Ascending aorta (tissue), 2 donors: Measurements from ENCODE around the gene SCO2. TPM values are rescaled to one million over a fixed set of nuclear protein-coding genes. Genes with fewer than 3 reads are reported as not detected.

Experiments
- DNase-seq, 2 donors: peaks; one replicate each; pipeline ENCODE4 v3.0.0-alpha.2; 2019; ENCODE audit warnings: low spot score in 2 of 2
- H3K27ac ChIP-seq, 2 donors: fragments of 200-600 bp; sonication (generic); one replicate each; pipeline ENCODE4 v1.5.1; 2016 to 2017; ENCODE audit warnings: mild to moderate bottlenecking in 1 of 2
- H3K27me3 ChIP-seq: fragments of 200-600 bp; sonication (generic); one replicate; pipeline ENCODE4 v1.5.1; 2017
- H3K36me3 ChIP-seq, 2 donors: fragments of 200-600 bp; sonication (generic); one replicate each; pipeline ENCODE4 v1.5.1; 2016
- H3K4me1 ChIP-seq, 2 donors: fragments of 200-600 bp; sonication (generic); one replicate each; pipeline ENCODE4 v1.5.1; 2016 to 2017; ENCODE audit warnings: mild to moderate bottlenecking in 1 of 2
- H3K4me3 ChIP-seq, 2 donors: fragments of 200-600 bp; sonication (generic); one replicate each; pipeline ENCODE4 v1.5.1; 2016 to 2017; ENCODE audit warnings: mild to moderate bottlenecking in 1 of 2
- H3K9me3 ChIP-seq, 2 donors: fragments of 200-600 bp; sonication (generic); one replicate each; pipeline ENCODE4 v1.5.1; 2016
- CTCF ChIP-seq, 3 experiments: fragments of 200-600 bp in 2 of 3; fragments of 450-650 bp in 1 of 3; sonication (generic) in 2 of 3; IDR thresholded peaks; one replicate each; pipeline ENCODE4 v1.5.1; 2016 to 2019; ENCODE audit warnings: antibody characterized with exemption in 3 of 3, mild to moderate bottlenecking in 1 of 3, moderate library complexity in 1 of 3
- intact Hi-C: fragments of 100-400 bp; cut with DNase I; formaldehyde crosslinking; loops from one replicate; pipeline ENCODE4 v1.15.1; 2023
- total RNA-seq: library from RNA; depleted of rRNA; stranded (reverse); fragments of >200 nt; gene quantifications from one replicate; pipeline ENCODE4 v1.1.0, GENCODE V29; 2016

Gene SCO2
- total RNA-seq, 1 donor from 2014 or later, result not detected

DNA sequence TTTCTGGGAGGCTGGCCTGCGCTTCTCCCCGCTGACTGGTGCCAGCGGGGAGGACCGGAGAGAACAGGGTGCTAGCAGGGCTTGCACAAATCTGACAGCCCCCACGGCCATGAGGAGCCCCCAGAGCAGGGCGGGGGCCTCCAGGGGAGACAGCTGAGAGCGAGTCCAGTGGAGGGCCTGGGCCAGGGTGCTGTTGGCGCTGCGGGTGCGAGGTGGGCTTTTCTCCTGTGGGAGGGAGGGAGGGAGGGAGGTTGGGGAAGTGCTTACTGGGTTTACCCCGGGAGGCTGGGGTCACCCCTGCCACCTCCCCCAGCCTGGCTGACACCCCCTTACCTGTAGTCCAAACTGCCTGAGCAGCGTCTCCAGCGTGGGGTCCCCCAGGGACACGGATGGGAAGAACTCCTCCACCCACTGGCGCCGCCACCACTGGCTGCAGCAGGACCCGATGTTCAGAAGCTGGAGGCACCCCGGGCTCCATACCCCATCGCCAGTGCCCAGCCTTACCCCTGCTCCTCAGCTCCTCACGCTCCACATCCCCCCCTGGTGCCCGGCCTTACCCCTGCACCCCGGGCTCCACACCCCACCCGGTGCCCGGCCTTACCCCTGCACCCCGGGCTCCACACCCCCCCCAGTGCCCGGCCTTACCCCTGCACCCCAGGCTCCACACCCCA is 21.8 kb downstream of the SCO2 start:
- H3K36me3 ChIP-seq, result peaks cover 30 to 33% of the 10 kb centered on the region in 2 donors
- H3K4me1 ChIP-seq, result peaks cover 10 to 12% of the 10 kb centered on the region in 2 donors
- no peaks in the 10 kb centered on the region for H3K27me3 ChIP-seq
- intact Hi-C loops, result loop anchor here (10.0 kb wide), 1 partner anchor 539 kb away; the partner anchor contains the start of gene PIM3
- DNase-seq, result no peak
- no peak overlapping the region for H3K27ac ChIP-seq
- no peaks in the 10 kb centered on the region for H3K9me3 ChIP-seq
- no peak for TF ChIP-seq CTCF (IDR thresholded peaks at IDR 0.05)
- H3K4me3 ChIP-seq, result no peak overlapping the region

- TF ChIP-seq CTCF (IDR thresholded peaks at IDR 0.05), result no peak
- no peak for DNase-seq
- H3K9me3 ChIP-seq, result no peaks in the 10 kb centered on the region
- H3K27me3 ChIP-seq, result no peaks in the 10 kb centered on the region
- H3K4me3 ChIP-seq, result no peak overlapping the region
- intact Hi-C loops, result loop anchor here (10.0 kb wide), 1 partner anchor 538 kb away; the partner anchor contains the start of gene PIM3
- no peak overlapping the region for H3K27ac ChIP-seq
- peaks cover 30 to 33% of the 10 kb centered on the region in 2 donors for H3K36me3 ChIP-seq
- peaks cover 10 to 12% of the 10 kb centered on the region in 2 donors for H3K4me1 ChIP-seq
Observed at GRCh38 chr22:50502628-50503474, 22.5 kb downstream of the SCO2 start.

GRCh38 chr22:50502096-50502495 is 23.3 kb downstream of the SCO2 start:
- intact Hi-C loops, result loop anchor here (10.0 kb wide), 1 partner anchor 537 kb away; the partner anchor contains the start of gene PIM3

DNA sequence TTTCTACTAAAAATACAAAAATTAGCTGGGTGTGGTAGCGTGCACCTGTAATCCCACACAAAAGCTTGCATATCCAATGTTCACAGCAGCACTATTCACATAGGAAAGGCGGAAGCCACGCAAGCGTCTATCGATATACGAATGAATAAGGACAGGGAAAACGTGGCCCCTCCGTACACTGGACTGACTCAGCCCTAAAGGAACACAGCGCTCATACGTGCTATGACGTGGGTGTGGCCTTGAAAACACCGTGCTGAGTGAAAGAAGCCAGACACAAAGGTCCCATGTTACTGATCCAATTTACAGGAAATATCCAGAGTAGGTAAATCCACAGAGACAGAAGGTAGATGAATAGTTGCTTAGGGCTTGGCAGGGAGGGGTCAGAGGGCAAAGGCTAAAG is 24.9 kb downstream of the SCO2 start:
- Histone ChIP-seq H3K36me3 (peaks cover 24 to 27% of the 10 kb centered on the region in 2 donors), H3K27me3 (no peaks in the 10 kb centered on the region), H3K4me3 (no peak overlapping the region), H3K27ac (no peak overlapping the region), H3K4me1 (no peaks in the 10 kb centered on the region), H3K9me3 (no peaks in the 10 kb centered on the region)
- no peak for DNase-seq
- TF ChIP-seq CTCF (IDR thresholded peaks at IDR 0.05), result no peak
- intact Hi-C loops, result loop anchor here (10.0 kb wide), 1 partner anchor 536 kb away; the partner anchor contains the start of gene PIM3

More at GRCh38 chr22:50502096-50502495, 23.3 kb downstream of the SCO2 start:
- Histone ChIP-seq H3K27ac (no peak overlapping the region), H3K27me3 (no peaks in the 10 kb centered on the region), H3K4me1 (peaks cover 9 to 12% of the 10 kb centered on the region in 2 donors), H3K4me3 (no peak overlapping the region), H3K36me3 (peaks cover 30 to 33% of the 10 kb centered on the region in 2 donors), H3K9me3 (no peaks in the 10 kb centered on the region)
- no peak for TF ChIP-seq CTCF (IDR thresholded peaks at IDR 0.05)
- DNase-seq, result no peak

GRCh38 chr22:50498322-50498890 is 27.0 kb downstream of the SCO2 start:
- Histone ChIP-seq H3K4me3 (no peak overlapping the region), H3K36me3 (peaks cover 8 to 11% of the 10 kb centered on the region in 2 donors), H3K9me3 (no peaks in the 10 kb centered on the region), H3K27me3 (no peaks in the 10 kb centered on the region), H3K27ac (no peak overlapping the region), H3K4me1 (no peaks in the 10 kb centered on the region)
- intact Hi-C loops, result no loop called here
- DNase-seq, result no peak
- peak in 2 of 3 experiments; percentile 39 to 44 for TF ChIP-seq CTCF (IDR thresholded peaks at IDR 0.05)
